HFF-Myc (cell line): ENCODE measurements around the gene USP10.

Source experiments
- DNase-seq: peaks from one replicate; pipeline ENCODE4 v3.0.0-alpha.2; 2011; ENCODE audit warnings: low read depth; ENCODE audit errors: extremely low read depth
- H3K4me3 ChIP-seq: replicated peaks from 2 replicates; pipeline ENCODE4 v1.5.1; 2011; ENCODE audit warnings: low read depth, mild to moderate bottlenecking, control low read depth, low read length
- TF ChIP-seq, protein P1 (sequence below): IDR thresholded peaks from 2 replicates; pipeline ENCODE4 v1.5.1; 2012; ENCODE audit warnings: mild to moderate bottlenecking, low read depth, low read length, control low read depth; ENCODE audit errors: missing control alignments

Gene USP10

DNA sequence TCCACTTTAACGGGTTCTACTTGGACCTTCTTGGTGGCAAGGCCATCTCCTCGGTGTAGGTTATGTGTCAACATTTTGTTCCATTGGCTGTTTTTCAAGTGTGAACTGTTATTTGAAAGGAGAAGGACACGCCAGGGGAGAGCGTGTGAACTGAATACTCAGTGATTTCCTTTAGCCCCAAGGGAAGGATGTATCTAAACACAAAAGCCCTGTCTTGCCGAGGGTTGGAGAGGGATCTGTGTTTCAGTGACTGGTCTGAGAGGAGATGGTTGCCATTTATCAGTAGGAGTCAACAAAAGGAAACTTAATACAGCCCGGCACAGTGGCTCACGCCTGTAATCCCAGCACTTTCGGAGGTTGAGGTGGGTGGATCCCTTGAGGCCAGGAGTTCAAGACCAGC is 50.0 kb downstream of the USP10 start:
- DNase-seq: no peak
- TF ChIP-seq, protein P1, sequence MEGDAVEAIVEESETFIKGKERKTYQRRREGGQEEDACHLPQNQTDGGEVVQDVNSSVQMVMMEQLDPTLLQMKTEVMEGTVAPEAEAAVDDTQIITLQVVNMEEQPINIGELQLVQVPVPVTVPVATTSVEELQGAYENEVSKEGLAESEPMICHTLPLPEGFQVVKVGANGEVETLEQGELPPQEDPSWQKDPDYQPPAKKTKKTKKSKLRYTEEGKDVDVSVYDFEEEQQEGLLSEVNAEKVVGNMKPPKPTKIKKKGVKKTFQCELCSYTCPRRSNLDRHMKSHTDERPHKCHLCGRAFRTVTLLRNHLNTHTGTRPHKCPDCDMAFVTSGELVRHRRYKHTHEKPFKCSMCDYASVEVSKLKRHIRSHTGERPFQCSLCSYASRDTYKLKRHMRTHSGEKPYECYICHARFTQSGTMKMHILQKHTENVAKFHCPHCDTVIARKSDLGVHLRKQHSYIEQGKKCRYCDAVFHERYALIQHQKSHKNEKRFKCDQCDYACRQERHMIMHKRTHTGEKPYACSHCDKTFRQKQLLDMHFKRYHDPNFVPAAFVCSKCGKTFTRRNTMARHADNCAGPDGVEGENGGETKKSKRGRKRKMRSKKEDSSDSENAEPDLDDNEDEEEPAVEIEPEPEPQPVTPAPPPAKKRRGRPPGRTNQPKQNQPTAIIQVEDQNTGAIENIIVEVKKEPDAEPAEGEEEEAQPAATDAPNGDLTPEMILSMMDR: no peak
- H3K4me3 ChIP-seq: no peak overlapping the region

DNA sequence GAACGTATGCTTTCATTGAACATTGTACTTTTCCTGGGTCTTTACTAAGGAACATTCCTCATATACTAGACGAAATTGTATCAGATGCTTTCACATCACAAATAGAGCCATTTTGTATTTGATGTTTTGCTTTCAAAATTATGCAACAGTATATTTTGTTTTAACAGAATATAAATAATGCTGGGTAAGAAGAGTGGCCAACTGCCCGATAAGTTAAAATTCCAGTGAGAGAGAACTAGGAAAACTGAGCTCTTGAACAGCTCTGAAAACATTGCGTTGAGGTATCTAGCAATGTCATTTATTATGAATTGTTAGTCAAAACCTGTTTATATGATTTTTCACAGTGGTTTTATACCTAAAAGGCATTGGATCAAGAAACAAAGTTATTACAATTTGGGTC is 50.8 kb downstream of the USP10 start:
- no peak overlapping the region for H3K4me3 ChIP-seq
- DNase-seq: no peak
- TF ChIP-seq, protein P1: no peak

DNA sequence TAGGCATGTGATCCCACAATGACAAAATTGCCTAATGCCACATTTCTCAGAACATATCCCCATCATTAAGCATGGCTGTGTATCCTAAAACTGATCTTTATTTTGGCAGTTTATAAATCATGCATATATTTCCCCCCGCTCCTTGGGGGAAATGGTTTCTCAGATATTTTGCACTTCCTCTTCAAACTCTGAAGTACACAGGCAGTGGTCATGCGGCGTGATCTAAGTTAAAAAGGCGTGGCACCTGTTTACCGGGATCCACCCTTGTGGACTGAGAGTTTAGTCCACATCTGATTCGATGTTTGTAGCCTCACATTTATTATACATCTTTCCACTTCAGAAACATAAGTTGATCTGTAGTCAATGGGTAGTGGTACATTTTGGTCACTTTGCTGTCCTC is 51.4 kb downstream of the USP10 start:
- TF ChIP-seq, protein P1: no peak
- no peak for DNase-seq
- H3K4me3 ChIP-seq: no peak overlapping the region

DNA sequence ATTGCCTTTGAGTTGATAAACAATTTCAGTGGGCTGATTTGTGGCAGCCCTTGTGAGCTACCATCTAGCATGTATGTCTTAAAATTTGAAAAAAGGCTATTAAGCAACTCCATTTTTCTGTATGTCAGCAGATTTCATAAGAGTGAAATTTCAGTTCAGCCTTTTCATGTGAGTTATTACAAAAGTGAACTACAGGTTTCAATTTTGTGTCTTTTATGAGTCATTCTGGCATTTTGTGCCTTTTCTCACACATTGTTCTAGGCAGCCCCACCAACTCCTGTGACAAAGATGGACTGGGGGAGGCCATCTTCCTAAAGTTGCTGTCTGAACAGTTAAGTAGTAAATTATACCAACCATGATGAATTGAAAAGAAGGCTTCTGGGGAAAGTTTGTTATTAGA is 52.1 kb downstream of the USP10 start:
- TF ChIP-seq, protein P1: no peak
- no peak for DNase-seq
- no peak overlapping the region for H3K4me3 ChIP-seq

DNA sequence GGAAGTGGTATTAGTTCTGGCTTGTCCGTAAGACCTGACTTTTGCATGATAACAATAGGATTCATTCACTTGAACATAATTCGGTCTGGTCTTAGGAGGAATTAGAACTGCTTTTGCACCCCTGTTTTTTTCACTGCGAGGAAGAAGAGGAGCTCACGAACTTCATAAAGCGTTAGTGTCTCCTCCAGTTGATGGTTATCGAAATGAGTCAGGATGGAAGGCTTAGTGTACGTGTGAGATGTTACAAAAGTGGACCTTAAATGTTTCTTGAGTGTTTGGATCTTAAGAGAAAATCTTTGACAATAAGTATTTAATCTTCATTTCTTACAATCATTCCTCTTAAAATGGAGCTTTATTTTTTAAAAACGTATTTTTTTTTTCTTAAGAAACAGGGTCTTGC is 52.8 kb downstream of the USP10 start:
- TF ChIP-seq, protein P1: no peak
- H3K4me3 ChIP-seq: no peak overlapping the region
- no peak for DNase-seq

DNA sequence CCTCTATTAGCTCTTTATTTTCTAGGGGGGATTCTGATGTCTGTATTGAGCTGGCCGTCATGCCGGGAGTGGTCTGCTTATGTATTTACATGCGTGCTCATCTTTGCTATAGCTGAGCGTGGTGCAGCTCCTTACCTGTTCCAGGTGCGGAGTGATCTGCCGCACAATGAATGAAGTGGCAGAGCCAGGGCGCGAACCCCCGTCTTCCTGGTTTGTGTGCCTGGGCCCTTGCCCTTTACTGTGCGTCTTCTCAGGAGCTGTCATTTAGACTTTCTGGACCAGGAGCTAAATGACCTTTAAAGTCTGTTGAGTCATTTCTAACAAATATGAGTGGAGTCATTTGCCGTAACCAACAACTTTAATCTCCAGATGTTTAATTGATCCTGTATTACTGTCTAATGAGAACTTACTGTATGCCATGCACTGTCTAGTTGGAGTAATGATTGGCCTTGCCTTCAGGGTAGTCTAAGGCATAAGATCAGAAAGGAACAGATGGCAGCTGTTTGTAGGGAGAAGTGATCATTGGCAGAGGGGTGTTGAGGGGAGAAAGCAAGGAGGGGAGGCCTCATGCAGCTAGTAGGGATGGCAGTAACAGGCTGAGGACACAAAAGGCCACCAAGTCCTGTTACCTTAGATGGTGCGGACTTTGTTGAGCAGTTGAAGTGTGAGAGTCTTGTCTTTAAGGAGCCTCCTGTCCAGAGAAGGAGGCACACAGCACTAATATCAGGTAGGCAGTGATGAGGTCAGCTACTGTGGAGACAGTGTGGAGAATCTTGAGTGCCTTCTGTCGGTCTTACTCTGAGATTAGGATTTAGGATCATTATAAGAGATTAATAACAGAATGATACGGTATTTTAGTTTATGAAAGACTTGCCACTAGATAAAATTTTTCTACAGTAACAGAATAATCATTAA is 53.9 kb downstream of the USP10 start:
- DNase-seq: no peak
- TF ChIP-seq, protein P1: no peak
- no peak overlapping the region for H3K4me3 ChIP-seq

DNA sequence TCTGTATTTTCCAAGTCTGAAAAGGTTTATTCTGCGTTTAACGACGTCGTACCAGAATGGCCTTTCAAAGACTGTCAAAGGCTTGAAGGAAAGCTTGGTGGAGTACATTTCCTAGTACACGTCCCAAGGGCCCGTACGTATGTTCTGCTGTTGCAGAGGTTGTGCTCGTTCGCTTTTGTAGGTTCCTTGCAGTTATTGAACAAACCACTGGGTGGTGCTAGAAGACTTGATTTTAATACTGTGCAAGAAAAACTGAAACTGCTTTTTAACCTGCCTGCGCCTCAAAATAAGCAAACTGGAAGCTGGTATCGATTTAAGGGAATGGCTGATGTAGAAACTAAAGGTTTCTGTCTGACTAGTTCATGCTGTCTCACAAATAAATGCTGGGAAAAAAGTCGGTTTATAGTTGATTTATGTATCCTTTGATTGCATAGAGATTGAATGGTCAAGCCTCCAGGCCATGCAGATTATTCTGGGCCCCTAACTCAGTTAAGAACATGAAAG is 54.6 kb downstream of the USP10 start:
- DNase-seq: peak; percentile 79
- H3K4me3 ChIP-seq: no peak overlapping the region
- TF ChIP-seq, protein P1: peak; percentile 73
